GM18858 (cell line): ENCODE results near the gene CAMK2A.

Source experiments
- ATAC-seq: cut with Tn5 transposase; IDR thresholded peaks from one replicate; pipeline ENCODE4 v1.9.1; 2021; ENCODE audit not compliant: unreplicated experiment

The CAMK2A gene

GRCh38 chr5:150317048-150318003 is 27.8 kb upstream of the CAMK2A start:
- no peak for ATAC-seq

DNA sequence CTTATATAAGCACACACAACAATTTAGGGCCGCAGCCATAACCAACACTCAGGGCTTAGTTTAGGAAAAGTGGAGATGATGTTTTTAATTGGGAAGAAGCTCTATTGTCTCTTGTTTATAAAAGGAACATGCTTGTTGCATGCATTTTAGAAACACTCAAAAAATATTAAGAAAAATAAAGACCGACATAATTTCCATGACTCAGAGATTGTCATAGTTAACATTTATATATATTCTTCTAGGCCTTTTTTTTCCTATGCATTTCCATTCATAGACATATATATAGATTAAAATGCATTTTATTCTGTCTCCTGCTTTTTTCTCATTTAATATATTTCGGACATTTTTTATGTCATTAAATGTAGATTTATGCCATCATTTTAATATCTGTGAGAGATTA is 26.7 kb upstream of the CAMK2A start:
- ATAC-seq, result no peak

DNA sequence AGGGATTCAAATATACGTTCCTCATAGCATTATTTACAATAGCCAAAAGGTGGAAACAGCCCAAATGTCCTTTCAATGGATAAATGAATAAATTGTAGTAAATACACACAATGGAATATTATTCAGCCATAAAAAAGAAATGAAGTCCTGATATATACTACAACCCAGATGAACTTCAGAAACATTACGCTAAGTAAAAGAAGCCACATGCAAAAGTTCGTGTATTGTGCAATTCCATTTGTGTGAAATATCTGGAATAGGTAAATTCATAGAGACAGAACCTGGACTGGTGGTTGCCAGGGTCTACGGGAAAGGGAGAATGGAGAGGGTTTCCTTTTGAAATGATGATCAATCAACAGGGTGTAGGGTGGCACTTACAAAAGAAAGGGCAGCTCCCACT is 25.7 kb upstream of the CAMK2A start:
- no peak for ATAC-seq

GRCh38 chr5:150313921-150314716 is 24.5 kb upstream of the CAMK2A start:
- no peak for ATAC-seq

- ATAC-seq, result no peak
These were observed 23.9 kb upstream of the CAMK2A start for GRCh38 chr5:150313501-150313900.

DNA sequence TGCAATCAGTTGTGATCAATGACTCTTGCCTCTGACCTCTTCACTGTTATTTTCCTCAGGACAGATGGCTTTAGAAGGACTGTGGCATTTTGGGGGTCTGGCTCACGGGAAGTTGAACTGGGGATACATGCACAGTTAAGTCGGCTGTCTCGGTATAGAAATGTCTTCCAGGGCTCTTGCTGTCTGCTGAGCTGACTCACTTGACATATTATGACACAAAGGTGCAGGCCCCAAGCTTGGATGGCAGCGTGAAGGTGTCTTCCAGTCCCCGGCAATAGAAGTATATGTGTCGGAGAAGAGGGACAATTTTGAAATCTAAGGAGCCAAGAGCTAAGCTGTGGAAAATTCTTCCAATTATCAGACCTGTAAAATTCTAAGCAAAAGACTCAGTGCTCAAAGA is 22.9 kb upstream of the CAMK2A start:
- ATAC-seq, result no peak

DNA sequence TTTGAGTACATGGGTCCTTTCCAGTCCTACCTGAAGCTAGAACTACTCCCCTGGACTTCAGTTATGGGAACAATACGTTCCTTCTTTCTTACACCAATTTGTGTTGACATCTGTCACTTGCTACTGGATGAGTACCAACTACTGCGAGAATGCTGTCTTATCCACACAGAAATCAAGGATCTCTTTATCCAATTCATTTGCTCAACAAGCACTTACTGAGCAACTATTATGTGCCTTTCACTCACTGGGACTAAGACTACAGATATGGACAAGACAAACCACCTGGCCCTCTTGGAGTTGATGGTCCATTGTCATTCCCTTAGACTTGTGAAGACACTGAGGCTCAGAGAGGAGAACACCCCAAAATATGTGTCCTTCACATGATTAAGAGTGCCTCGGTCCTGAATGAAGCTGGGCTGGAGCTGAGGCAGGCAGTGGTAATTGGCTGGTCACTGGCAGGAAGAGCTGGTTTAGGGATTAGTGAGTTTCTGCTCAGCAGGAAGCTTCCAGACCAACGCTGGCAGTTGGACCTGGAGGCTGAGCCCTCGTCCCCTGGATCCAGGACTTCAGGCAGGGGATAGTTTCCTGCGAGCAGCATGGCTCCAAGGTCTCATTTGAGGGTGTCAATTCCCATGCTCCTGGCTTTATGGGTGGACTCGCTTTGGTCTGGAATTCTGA is 21.6 kb upstream of the CAMK2A start:
- no peak for ATAC-seq

- ATAC-seq, result no peak
These were observed 20.7 kb upstream of the CAMK2A start for GRCh38 chr5:150310246-150310645.

DNA sequence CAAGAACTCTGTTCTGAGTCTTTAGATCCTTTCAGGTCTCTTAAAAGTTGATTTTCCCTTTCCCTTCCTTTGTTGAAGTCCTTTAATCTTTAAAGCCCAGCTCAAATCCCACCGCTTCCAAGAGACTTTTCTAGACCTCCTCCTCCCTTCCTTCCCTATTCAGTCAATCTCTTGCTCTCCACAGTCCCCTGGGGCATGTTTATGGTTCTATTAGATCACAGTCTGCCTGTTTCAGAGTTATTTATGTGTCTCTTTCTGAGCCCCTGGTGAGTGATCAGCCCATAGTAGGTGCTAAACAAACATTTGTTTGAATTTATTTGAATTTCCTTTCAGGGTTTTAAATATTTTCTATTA is 20.3 kb upstream of the CAMK2A start:
- no peak for ATAC-seq

GRCh38 chr5:150309101-150309885 is 19.7 kb upstream of the CAMK2A start:
- ATAC-seq, result no peak

- ATAC-seq, result no peak
These were observed 18.2 kb upstream of the CAMK2A start for GRCh38 chr5:150307617-150308426.

DNA sequence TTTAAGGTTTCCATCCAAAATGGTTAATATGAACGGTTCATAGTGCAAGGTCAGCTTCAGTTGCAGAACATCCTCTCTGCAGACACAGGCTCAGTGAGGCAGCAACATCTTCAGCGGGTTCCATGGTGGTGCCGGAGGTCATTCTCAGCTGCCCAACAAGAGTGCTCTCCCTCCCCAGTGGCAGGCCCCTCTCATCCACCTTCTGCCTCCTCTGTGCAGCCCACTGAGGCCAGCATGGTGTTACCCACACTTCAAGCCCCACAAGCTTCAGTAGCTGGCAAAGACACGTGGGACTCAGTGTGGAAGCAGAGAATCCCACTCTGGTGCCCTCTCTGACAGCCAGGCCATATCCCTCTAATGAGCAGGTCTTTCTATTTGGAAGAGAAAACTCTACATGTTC is 17.2 kb upstream of the CAMK2A start:
- no peak for ATAC-seq

DNA sequence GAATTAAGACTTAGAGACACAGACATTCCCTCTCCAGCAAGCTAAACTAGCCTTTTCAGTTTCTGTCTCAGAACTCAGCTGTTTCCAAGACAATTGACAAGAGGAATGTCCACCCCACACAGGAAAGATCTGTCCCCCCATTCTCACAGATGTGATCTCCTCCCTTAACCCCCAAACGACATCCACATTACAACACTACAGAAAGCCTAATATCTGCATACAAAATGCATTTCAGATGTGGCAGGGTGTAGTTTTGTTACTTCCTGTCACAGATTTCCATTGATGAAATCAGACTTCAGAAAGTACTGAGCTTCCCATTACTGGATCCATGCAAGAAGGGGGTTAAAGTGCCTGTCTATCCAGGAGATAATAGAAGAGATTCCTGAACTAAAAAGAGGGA is 16.0 kb upstream of the CAMK2A start:
- ATAC-seq, result no peak

GRCh38 chr5:150305095-150305494 is 15.5 kb upstream of the CAMK2A start:
- no peak for ATAC-seq

- no peak for ATAC-seq
These were observed 15.0 kb upstream of the CAMK2A start for GRCh38 chr5:150304481-150305081.

DNA sequence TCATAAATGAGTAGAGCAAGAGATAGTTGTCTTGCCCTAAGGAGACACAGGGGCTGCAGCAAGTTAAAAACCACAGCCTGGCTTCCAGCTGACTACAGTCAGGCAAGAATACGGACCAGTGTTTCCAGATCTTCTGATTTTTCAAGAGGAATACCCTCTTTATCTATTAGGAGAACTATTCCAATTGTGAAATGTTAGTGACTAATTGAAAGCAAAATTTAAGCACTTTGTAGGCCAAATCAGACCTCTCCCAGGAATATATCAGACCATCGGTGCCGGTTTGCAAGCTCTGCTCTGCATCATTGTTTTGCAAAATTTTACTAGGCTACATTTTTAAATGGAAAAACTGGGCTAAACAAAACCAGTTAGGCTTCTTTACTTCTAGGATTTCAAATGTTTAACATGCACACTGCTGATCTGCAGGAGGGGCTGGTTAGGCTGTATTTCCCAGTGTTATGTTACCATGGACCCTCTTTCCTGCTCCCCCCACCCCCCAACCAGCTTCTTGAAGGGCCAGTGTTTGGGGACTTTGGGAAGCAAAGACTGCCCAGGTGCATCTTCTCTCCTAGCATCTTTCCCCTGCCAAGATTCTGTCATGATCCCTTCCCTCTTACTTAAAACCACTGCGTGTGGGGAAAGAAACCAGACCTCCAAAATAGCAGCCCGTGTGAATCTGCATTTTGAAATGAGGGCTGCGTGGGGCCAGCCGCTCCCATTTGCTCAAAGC is 14.2 kb upstream of the CAMK2A start:
- ATAC-seq, result no peak

DNA sequence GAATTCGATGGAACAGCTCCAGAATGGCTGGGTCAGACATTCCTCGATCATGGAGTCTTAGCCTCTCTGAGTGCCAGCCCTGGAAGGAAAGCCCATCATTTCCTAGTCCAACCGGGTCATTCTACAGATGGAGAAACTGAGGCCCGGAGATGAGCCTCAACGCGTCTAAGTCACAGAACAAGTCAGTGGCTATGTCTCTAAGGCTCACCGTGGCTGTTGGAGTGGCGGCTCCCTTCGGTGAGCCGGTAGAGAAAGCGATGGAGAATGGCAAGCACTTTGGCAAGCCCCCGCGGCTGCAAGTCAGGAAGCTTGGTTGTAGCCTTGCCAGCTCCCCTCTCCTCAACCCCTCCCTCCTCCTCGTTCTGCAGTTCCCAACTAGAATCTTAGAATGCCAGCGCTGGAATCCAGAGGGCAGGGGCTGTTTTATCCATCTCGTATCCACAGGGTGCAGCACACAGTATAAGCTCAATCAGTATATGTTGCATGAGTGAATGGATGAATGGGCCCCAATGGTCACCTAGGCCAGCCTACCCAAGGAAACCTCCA is 13.6 kb upstream of the CAMK2A start:
- no peak for ATAC-seq

DNA sequence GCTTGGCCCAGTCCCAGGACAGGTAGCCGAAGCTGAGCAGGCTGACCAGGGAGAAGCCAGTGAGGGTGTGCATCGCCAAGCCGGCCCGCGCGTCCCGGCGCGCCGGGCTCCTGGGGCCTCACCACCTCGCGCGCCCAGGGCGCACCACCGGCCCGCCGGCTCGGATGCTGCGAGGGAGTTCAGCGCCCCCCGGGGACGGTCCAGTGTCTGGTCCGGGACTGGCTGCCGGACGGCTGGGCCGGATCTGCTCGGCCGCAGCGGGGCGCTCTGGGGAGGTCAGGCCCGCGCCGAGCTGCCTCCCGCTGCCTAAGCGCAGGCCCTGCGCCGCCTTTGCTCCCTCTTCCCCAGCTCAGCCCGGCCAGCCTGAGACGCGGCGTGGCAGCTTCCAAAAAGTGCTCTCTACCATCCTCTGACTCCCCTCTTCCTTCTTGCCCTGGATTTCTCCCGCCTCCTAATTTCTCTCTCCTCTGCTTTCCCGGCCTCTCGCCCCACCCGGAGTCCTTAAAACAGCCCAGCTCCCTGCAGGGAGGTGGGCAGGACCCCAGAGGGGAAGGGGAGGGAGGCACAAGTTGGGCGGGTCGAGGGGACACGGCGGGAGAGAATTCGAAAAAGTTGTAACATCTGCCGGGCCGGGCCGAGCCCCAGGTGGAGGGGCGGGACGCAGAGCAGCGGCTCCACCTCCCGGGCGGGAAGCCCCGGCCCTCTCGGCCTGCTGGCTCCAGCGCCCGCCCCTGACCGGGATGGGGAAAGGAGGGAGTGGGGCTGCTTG is 12.9 kb upstream of the CAMK2A start, which contains the start of gene ARSI:
Gene ARSI (minus strand): TSS at position 605 of the 769 bp plus-strand sequence. CDS start 532 bp downstream, at position 73.
- no peak for ATAC-seq
